ENCODE results near the gene TNFRSF1A. TPM values are rescaled to one million over a fixed set of nuclear protein-coding genes. Genes with fewer than 3 reads are reported as not detected.

Gene TNFRSF1A
- total RNA-seq, 1 donor from 2014 or later, result 21.8 TPM

GRCh38 chr12:6336889-6337853 lies 4.7 kb downstream of the TNFRSF1A start:
- Histone ChIP-seq H3K9me3 (ENCODE audit: low read depth) (no peaks in the 10 kb centered on the region), H3K79me2 (ENCODE audit: low read depth) (peaks cover 76% of the 10 kb centered on the region), H3F3A (ENCODE audit: low read depth) (peaks cover 44% of the 10 kb centered on the region), H3K4me1 (peaks cover 53% of the 10 kb centered on the region), H3K27me3 (no peaks in the 10 kb centered on the region), H3K4me3 (peak overlapping the region; percentile 37), H3K36me3 (no peaks in the 10 kb centered on the region), H3K27ac (peak overlapping the region; percentile 92), H3K9ac (no peak overlapping the region), H3K4me2 (peak overlapping the region; percentile 74), H4K20me1 (ENCODE audit: low read depth) (peaks cover 4% of the 10 kb centered on the region), H2AFZ (replicated peaks) (no peak overlapping the region)
- no peak overlapping the region for H3K27ac Mint-ChIP-seq
- H3K9me3 Mint-ChIP-seq, result no peaks in the 10 kb centered on the region
- H3K36me3 Mint-ChIP-seq, result peaks cover 12% of the 10 kb centered on the region
- H3K4me1 Mint-ChIP-seq, result peaks cover 32% of the 10 kb centered on the region
- no peak overlapping the region for H3K4me3 Mint-ChIP-seq
- TF ChIP-seq EZH2phosphoT487 (IDR thresholded peaks at IDR 0.05) (no peak), EZH2 (IDR thresholded peaks at IDR 0.05) (no peak), CTCF (IDR thresholded peaks at IDR 0.05) (no peak)
- no peak for DNase-seq (ENCODE audit: low spot score)
- H3K27me3 Mint-ChIP-seq (ENCODE audit: insufficient read depth, low read depth), result peaks cover 2% of the 10 kb centered on the region

GRCh38 chr12:6336079-6336888 lies 5.6 kb downstream of the TNFRSF1A start:
- peak overlapping the region; percentile 92 for H3K27ac ChIP-seq
- peaks cover 52% of the 10 kb centered on the region for H3K4me1 ChIP-seq
- H3K4me3 Mint-ChIP-seq, result no peak overlapping the region

More at GRCh38 chr12:6336079-6336888, 5.6 kb downstream of the TNFRSF1A start:
- DNase-seq (ENCODE audit: low spot score), result peak; percentile 96
- peak overlapping the region; percentile 74 for H3K4me2 ChIP-seq
- peaks cover 2% of the 10 kb centered on the region for H3K27me3 Mint-ChIP-seq (ENCODE audit: insufficient read depth, low read depth)
- H3F3A ChIP-seq (ENCODE audit: low read depth), result peaks cover 38% of the 10 kb centered on the region
- H3K9ac ChIP-seq, result no peak overlapping the region
- H3K4me3 ChIP-seq, result peak overlapping the region; percentile 37
- H3K27me3 ChIP-seq, result no peaks in the 10 kb centered on the region
- peaks cover 29% of the 10 kb centered on the region for H3K4me1 Mint-ChIP-seq
- peaks cover 67% of the 10 kb centered on the region for H3K79me2 ChIP-seq (ENCODE audit: low read depth)
- no peaks in the 10 kb centered on the region for H3K9me3 Mint-ChIP-seq
- no peaks in the 10 kb centered on the region for H3K36me3 ChIP-seq
- no peak for TF ChIP-seq EZH2phosphoT487 (IDR thresholded peaks at IDR 0.05)
- TF ChIP-seq CTCF (IDR thresholded peaks at IDR 0.05), result no peak
- no peak for TF ChIP-seq EZH2 (IDR thresholded peaks at IDR 0.05)
- H4K20me1 ChIP-seq (ENCODE audit: low read depth), result peaks cover 4% of the 10 kb centered on the region
- peaks cover 14% of the 10 kb centered on the region for H3K36me3 Mint-ChIP-seq
- H2AFZ ChIP-seq (replicated peaks), result peak overlapping the region; percentile 17
- no peaks in the 10 kb centered on the region for H3K9me3 ChIP-seq (ENCODE audit: low read depth)
- H3K27ac Mint-ChIP-seq, result no peak overlapping the region

All from neural progenitor cell (in vitro differentiated cells).